Pulmonary artery endothelial cell (primary cell): ENCODE results near the gene PPAT. TPM values are rescaled to one million over a fixed set of nuclear protein-coding genes. Genes with fewer than 3 reads are reported as not detected.
"Not testable (repeated sequence)": the region's sequence is repeated elsewhere in the genome, so short reads cannot be mapped to it uniquely, and the experiment has no call there.

Experiments
- DNase-seq: peaks from one replicate; pipeline ENCODE4 v3.0.0-alpha.2; 2011; ENCODE audit warnings: low read depth, low spot score
- total RNA-seq: library from RNA; depleted of rRNA; stranded (reverse); fragments of >200 nt; gene quantifications from 2 replicates; pipeline ENCODE4 v1.2.3, GENCODE V29; 2014

Gene PPAT
- total RNA-seq = 22.6 and 29.1 TPM in 2 replicates

DNA sequence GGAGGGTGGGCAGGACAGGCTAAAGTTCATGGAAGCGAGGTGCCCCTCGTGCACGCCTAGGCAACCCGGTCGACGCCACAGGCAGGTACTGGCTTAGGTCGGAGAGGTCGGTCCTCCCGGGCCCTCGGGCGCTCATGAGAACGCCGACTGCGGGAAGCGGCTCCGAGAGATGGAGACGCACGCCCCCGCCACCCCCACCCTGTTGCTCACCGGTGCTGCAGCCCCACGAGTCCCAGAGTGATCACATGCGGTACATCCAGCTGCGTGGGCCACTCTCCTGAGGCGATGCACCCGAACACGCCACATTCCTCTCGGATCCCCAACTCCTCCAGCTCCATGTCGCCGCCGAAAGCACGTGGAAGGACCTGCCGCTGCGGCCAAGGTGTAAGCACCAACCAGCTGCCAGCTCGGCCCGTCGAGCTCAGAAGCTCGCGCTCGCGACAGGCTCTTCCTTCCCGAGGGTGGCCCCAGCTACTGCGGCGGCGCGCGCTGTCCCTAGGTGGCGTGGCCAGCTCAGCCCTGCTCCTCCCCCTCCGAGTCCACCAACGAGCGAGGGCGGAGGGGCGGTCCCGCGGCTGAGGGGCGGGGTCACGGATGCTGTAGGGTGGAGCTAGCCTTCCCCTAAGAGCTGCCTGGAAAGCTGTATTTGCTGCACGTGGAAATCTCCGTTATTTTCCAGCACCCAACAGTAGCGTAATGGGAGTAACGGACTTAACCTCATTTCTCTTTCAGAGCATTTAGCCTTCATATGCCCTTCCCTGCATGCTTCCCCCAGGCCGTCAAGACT lies at the start of gene PPAT:
Gene PPAT (minus strand): TSS at position 476 of the 787 bp plus-strand sequence. CDS start 138 bp downstream, at position 338.
- peak; percentile 88 for DNase-seq

DNA sequence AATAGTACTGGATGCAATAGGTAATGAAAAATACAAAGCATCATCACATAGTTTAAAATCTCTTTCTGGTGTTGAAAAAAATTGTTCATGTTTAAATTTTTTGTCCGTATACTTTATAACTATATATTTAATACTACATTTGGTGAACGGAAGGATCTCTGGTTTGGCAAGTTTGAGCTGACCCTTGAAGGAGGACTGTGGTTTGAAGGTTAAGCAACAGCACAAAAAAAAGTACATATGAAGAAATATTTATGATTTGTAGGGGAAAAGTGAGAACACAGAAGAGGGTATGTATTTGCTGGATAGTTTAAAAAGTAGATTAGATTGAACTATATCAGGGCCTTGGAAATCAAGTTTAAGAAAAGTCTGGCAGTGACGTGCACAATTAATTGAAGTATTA lies 45.3 kb upstream of the PPAT start:
- no peak for DNase-seq

DNA sequence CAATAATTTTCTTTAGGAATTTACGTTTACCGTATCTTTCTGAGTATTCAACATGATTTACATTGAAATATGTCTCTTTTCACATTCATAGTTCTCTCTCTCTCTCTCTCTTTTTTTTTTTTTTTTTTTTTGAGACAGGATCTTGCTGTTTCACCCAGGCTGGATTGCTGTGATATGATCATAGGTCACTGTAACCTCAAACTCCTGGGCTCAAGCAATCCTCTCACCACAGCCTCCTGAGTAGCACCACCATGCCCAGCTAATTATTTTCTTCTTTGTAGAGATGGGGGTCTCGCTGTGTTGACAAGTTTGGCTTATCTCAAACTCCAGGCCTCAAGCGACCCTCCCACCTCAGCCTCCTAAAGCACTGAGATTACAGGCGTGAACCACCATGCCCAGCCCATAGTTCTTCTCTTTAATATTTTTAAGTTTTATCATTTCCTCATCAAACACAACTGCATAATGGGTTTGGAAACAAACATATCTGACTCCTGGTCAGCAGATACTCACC lies 41.8 kb upstream of the PPAT start:
- no peak for DNase-seq

DNA sequence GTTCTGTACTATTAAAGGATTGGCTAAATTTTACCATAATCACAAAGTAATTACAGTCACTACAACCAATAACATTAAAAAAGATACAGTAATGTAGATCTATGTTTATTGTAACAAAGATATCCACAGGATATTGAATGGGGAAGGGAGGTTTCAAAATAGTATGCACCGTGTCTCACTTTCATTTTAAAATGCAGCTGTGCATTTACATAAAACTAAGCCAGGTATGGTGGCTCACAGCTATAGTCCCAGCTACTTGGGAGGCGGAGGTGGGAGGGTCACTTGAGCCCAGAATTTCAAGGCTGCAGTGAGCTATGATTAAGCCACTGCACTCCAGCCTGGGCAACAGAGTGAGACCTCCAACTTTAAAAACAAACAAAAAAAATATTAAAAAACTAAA lies 40.5 kb upstream of the PPAT start:
- DNase-seq = no peak

DNA sequence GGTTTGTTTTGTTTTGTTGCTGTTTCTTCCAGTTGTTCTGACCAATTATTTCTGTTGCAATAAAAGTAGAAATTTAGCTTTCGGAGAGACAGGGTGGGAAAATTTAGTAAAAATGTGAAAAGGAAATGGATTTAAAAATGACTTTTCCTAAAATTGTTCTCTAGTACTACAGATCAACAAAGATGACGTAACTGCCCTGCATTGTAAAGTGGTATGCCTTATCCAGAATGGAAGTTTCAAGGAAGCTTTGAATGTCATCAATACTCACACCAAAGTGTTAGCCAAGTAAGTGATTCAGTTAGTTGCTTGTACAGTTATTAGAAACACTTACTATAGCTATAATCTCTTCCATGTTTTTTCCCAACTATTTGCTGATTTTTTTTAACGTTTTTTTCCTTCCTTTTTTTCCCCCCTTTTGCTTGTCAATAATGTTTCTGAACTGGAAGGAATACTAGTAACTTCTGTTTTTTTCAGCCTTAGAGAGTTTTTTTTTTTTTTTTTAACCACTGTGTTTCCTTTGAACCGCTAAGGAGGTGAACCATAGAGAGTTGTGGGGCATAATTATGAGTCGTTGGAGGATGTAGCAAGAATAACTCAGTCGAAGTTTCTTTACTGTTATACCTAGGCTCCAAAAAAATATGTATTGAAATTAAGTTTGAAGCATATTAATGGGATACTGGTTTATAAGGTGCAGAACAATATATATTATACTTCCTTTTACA lies 34.2 kb upstream of the PPAT start:
- DNase-seq = peak; percentile 36

DNA sequence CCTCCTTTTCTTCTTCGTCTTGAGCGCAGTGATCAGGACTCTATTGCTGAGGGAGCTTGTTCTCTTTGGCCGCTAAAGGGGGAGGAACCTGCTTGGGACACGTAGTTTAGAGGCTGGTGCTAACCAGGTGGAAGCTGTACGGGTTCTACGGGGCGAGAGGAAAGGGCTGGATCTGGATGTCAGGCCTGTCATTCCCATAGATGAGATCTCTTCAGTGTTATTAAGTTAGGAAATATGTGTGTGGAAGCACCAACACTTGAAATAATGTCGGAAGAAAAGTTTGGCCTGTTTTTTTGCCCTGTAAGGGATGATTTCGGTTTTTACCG lies 32.6 kb upstream of the PPAT start:
- no peak for DNase-seq

DNA sequence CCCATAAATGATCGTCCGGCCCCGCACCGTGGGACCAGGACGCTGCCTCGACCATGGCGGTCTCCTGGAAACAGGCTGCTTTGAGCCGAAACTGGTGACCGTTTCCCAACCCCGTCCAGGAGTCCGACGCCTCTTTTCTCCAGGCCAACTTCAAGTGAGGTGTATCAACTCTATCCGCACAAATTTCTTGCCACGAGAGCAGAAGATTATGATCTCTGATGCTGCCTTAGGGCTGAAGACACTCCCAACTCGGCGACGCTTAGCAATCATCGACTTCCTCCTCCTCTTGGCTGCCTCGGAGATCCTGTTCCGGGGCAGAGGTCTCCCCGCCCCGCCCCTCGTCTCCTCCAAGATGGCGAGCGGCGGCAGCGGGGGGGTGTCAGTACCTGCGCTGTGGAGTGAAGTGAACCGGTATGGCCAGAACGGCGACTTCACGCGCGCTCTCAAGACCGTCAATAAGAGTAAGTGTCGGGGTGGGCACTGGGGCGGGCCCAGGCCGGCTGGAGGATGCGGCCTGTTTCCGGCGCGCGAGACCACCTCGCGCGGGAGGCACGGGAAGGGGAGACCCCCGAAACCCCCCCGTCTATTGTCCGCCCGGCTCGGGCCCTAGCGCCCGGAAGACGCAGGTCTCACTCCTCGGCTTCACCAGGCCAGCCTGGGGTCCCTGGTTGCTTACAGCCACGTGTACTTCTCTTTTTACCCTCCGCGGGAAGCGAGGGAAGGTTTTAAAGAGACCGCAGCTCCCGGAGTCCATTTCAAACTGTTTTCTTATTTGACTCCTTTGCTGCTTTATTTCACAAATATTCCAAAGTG lies 32.1 kb upstream of the PPAT start, which contains the start of gene SRP72:
Gene SRP72 (plus strand): TSS at position 334 of the 813 bp plus-strand sequence. CDS start 19 bp downstream, at position 353.
- DNase-seq = peak; percentile 76

- DNase-seq = no peak
These were observed 31.5 kb upstream of the PPAT start for GRCh38 chr4:56466910-56467283.

- DNase-seq = not testable (repeated sequence)
These were observed 30.9 kb upstream of the PPAT start for GRCh38 chr4:56466296-56466761.

GRCh38 chr4:56465599-56466295 lies 30.3 kb upstream of the PPAT start:
- no peak for DNase-seq

DNA sequence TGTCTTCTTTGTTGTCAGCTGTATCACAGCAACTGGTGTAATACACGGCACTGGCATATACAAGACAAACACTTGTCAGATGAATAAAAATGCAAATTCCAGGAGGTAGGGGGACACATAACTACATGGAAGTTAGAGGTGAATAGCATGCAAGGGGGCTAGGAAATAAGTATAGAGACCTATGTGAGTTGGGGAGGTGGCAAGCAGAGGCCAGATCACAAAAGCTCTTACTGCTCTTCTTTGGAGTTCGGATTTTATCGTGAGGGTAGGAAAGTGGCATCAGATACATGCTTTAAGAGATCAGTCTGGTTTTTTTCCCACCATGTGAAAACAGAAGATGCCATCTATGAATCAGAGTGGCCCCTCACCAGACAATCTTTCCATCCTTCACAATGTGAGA lies 29.2 kb upstream of the PPAT start:
- DNase-seq = no peak

- DNase-seq = no peak
These were observed 28.3 kb upstream of the PPAT start for GRCh38 chr4:56463711-56464110.

DNA sequence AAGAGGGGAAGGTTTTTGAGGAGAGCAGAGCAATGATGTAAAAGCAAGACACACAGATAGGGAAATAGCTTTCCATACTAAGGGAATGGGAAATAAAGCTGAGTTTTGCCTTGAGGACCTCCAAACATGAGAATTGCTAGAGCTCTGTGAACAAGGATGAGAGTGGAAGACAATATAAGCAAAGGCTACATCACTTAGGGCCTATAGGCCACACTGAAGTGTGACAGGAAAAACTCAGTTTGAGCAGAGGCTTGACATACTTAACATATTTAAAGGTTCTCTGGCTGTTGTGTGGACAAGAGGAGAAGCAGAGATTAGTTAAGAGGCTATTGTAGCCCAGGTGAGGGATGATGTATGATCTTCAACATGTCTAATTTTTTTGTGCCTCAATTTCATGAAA lies 26.7 kb upstream of the PPAT start:
- no peak for DNase-seq

DNA sequence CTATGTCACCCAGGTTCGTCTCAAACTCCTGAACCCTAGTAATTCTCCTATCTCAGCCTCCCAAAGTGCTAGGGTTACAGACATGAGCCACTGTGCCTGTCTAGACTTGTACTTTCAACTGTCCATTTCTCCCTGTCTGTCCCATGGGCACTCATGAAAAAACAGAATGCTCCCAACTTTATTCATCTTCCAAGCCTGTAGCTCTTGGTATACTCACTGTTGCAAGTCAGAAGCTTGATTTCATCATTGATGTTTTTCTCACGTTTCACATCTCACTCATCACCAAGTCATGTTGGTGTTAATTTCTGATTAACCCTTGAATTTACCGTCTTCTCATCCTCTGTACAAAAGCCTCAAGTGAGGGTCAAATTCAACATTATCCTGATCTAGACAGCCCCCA lies 24.7 kb upstream of the PPAT start:
- no peak for DNase-seq

DNA sequence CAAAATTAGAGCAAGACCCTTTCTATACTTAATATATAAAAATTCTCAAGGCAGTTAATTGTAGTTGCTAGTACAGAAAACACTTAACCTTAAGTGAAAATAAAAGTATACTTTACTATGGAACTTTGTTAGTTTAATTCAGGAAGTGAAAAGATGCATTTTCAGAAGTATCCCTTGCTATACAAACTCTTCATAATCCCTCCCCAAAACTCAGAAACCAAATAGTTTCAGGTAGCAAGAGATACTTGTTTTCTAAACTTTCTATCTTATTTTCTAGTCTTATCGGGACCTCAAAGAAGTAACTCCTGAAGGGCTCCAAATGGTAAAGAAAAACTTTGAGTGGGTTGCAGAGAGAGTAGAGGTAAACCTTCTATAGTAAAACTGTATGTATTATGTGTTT lies 14.9 kb upstream of the PPAT start:
- no peak for DNase-seq

DNA sequence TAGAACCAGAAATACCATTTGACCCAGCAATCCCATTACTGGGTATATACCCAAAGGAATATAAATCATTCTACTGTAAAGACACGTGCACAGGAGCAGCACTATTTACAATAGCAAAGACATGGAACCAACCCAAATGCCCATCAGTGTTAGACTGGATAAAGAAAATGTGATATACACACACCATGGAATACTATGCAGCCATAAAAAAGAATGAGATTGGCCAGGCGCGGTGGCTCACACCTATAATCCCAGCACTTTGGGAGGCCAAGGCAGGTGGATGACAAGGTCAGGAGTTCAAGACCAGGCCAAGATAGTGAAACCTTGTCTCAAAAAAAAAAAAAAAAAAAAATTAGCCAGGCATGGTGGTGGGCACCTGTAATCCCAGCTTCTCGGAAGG lies 14.1 kb upstream of the PPAT start:
- DNase-seq = not testable (repeated sequence)

DNA sequence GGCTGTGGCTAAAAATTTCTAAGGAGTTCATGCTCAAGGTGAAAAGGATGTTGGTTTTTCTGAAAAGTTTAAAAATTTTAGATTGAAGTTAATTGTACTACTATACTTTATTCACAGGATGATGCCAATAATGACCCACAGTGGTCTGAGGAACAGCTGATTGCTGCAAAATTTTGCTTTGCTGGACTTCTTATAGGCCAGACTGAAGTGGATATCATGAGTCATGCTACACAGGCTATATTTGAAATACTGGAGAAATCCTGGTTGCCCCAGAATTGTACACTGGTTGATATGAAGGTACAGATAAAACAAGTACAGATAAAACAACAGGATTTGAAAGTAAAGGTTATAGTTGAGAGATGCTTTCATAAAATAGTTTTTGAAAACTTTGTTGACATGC lies 12.9 kb upstream of the PPAT start:
- no peak for DNase-seq

GRCh38 chr4:56445699-56446098 lies 10.3 kb upstream of the PPAT start:
- DNase-seq = no peak

GRCh38 chr4:56444719-56445118 lies 9.3 kb upstream of the PPAT start:
- no peak for DNase-seq

DNA sequence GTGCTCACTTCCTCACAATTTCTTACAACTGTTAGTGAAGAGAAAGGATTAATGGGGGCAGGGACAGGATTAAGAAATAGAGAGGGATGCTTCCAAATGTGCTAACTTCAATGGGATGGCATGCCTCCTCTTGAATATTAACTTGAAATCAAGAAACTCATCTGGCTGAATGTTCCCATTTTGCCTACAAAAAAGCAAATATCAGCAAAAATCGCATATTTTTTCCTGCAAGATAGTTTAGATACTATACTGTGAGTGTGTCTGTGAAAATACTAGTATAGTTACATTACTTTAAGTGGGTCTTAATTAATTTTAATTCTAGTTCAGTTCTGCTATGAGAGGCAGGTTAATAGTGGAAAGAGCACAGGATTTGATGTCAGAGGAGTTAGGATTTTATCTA lies 5.6 kb upstream of the PPAT start:
- DNase-seq = no peak

DNA sequence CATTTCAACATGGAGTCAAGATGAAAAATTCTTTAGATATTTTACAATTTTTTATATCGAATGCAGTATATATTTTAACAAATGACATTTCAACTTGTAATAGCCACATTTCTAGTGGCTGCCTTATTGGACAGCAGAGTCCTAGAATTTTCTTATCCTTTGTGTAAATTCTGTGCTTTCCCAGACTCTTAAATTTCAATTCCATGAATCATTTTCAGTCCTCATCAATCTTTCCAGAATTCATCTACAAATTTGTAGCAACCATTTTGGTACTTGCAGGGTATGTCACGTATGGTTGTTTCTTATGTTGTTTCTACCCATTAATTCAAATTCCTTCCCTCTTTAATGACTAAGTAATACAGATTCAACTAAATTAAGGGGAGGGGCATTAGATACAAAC lies 3.4 kb upstream of the PPAT start:
- no peak for DNase-seq
